COLO668 (cell line): ENCODE results near the gene ADRA2C.
A peak's percentile ranks its signal among the peaks of the same experiment; 100 is the strongest.

Experiments
- DNase-seq: peaks from one replicate; lab custom pipeline; 2025; ENCODE audit not compliant: unreplicated experiment; lab: John Stamatoyannopoulos, UW

Gene ADRA2C

GRCh38 chr4:3791910-3792542 is 25.8 kb downstream of the ADRA2C start:
- no peak for DNase-seq

DNA sequence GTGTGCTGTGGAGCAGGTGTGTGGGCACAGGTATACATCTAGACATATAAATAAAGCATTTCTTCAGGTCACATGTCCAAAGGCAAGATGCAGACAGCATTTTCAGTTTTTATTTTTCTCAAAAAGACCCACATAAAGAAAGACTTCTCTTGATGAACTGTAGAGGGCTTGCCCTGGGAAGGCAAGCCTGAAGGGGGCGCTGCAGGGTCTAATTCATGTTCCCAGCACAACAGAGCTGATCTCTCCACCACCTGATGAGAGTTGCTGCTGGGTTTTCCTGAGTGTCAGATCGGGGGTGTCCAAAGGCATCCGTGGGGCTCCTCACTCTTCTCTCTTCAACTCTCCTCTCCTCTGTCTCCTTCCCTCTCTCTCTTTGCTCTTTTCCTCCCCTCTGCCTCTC is 26.6 kb downstream of the ADRA2C start:
- peak; percentile 46 for DNase-seq

GRCh38 chr4:3793545-3793944 is 27.4 kb downstream of the ADRA2C start:
- DNase-seq = no peak

DNA sequence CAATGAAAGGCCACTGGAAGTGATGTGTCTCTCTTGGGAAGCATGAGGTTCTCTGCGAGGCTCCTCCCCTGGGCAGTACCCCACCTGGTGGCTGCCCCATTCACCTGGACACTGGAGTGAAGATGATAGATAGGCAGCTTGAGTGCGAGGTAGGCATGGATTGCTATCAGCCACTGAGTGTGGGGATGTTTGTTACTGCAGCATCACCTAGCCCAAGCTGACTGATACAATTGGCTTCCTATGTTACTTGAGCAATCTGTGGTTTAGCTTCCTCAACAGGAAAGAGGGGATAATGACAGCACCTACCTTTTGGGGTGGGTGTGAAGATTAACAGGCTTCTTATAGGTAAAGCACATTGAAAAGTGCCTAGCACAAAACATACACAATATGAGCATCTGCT is 30.8 kb downstream of the ADRA2C start:
- no peak for DNase-seq

DNA sequence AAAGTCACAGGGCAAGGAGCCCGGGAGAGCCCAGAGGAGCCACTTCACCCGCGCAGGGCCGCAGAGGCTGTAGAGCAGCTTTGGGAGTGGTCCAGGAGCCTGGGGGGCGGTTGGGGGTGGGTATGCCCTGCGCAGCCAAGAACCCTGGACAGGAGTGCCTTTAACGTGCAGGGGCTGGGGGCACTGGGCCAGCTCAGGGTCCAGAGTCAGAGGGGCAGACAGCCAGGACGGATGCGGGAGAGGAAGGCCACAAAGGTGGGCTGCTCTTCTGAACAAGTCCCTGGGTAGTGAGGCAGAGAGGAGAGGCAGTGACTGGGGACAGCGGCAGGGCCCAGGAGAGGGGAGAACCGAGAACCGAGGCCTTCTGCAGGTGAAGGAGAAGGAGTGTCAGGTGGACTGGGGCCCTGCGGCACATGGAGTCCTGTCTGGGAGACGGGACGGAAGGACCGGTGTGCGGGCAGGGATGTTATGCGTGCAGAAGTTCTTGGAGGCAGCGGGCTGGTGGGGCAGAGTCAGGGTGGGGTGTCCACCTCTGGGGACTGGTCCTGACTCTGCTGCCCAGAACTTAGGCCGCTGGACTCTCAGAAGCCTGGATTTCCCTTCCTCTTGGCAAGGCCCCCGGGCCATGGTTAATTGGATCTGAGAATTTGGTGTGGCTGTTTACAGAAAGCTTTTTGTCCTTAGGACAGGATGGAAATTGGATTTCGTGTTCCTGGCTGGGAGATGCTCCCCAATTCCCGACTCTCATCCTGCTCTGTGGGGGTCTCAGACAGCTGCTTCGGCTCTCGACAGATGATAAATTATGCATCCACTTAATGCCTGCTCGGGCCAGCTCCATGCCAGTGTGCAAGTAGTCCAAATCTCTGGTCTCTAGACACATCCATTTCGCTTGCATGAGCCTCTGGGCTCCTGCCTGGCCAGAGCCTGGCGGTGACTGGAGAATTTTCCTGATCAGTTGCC is 31.9 kb downstream of the ADRA2C start:
- DNase-seq = no peak

- no peak for DNase-seq
These were observed 33.3 kb downstream of the ADRA2C start for GRCh38 chr4:3799496-3799895.

DNA sequence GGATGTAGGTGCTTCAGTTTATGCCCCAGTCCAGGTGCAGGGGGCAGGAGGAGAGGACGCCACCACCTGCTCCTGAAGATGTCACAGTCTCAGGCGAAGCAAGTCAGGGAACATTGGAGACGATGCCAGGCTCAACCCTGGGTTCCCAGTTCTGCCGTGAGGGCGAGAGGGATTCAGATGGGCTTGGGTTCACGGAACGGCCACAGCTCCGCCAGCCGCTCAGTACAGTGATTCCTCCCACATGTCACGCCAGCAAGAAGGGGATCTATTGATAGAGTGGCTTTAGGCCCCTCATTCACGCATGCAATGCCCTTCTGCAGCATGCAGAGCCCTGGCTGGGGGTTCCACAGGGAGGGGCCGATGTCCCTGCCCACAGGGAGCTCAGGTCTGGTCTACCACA is 34.2 kb downstream of the ADRA2C start:
- DNase-seq = no peak

DNA sequence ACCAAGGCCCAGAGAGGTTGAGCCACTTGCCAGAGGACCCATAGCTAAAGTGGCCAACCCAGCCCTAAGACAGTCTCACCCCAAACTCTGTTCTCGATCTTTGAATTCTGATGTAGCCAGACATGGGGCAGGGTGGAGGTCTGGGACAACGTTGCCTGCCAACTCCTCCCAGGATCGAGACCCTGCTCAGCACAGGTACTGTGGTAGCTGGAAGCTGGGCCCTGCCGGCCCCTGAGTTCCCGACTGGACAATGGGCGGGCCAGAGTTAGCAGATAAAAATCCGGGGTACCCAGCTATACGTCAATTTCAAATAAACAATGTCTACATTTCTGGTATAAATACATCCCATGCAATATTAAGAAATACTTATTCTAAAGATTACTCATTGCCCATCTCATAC is 35.3 kb downstream of the ADRA2C start:
- DNase-seq = no peak

DNA sequence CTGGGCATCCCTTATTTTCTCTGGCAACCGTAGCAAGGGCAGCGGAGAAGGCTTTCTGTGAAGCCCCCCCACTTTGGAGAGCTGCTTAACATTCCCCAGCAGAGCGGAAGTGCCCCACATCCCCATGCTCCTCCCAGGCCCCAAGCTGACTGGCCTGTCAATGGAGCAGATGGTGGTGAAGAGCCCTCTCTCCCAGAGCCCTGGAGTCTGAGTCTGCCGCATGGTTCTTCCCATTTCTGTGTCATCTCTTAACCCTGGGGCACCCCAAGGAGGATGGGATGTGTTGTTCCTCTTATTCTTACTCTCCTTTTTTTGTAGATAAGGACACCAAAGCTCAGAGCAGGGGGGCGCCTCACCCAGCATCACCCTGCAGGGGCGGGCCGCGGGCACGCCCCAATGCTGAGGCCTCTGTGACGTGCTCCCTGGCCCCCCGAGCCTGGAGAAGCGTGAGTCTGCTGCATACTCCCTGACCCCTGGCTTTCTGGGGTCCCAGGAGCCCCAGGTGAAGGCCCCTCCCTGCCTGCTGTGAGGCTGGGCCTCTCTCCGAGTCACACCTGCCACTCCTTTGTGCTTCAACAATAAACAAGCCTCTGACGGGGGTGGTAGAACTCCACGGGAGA is 35.9 kb downstream of the ADRA2C start:
- DNase-seq = peak; percentile 14

DNA sequence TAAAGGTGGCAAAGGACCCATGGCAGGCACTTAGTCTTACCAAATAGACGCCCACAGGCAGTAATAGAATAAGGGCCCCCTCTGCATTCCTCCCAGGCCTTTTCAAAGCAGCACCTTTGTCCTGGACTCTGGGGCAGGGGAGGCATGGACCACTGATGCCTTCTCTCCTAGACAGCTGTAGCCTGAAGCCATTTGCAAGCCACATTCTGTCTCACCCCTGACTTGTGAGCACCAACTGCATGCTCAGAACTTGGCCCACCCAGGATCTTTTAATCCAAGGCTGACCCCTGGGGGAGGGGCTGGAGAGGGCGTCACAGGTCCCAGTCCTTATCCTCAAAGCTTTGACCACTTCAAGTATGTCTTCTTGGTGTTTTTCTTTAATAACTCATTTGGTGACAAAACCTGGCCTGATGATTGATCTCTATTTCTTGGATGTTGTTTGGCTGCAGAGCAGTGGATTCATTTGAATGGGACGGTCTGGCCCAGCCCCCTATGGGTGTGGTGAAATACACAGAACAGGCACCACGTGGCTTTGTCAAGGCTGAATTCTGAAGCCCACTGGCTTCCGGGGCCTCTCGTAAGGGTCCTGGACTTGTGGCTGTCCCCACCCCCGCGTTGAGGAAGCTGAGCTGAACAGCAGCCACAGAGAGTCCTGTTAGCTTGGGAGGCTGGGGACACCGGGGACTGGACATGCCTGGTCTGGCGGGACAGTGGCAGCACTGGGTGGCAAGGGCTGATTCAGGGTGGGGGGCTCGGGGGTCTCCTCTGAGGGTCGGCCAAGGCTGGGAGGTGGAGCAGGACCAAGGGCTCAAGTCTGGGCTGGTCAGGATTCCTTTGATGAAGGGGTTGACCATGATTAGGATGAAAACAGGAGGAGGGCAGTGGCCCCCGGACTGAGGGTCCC is 36.6 kb downstream of the ADRA2C start:
- no peak for DNase-seq

DNA sequence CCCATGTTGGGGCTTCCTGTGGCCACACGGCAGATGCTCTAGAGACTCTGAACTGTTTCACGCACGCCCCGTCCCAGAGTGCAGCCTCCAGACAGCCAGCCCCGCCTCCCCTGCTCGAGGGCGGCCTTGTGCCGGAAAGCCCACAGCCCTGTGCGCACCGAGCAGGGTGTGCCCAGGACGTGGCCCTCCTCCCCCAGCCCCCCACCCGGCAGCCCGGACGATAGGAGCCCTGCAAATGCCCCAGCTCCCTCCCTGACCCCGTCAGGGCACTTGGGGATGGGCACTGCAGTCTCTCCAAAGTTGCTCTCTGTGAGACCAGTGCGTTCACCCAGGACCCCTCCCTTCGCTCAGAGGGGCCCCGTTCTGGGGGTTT is 37.3 kb downstream of the ADRA2C start:
- no peak for DNase-seq

DNA sequence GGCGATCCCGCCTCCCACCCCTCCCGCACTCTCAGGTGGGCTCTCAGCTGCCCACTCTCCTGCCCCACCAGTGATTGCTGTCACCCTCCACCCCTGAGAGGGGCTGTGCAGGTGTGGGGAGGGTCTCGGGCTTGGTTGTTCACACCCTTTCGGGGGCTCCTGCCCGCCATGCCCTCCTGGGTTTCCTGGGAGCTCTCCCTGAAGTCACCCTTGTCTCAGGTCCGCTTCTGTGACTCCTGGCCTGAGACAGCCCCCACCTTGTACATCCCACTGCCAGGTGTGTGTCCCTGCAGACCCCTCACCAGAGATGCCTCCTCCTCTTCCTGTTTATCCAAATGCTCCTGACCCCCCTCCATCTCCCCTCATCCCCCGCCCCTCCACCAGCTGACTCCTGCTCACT is 37.8 kb downstream of the ADRA2C start:
- DNase-seq = no peak

GRCh38 chr4:3805026-3805425 is 38.8 kb downstream of the ADRA2C start:
- no peak for DNase-seq

DNA sequence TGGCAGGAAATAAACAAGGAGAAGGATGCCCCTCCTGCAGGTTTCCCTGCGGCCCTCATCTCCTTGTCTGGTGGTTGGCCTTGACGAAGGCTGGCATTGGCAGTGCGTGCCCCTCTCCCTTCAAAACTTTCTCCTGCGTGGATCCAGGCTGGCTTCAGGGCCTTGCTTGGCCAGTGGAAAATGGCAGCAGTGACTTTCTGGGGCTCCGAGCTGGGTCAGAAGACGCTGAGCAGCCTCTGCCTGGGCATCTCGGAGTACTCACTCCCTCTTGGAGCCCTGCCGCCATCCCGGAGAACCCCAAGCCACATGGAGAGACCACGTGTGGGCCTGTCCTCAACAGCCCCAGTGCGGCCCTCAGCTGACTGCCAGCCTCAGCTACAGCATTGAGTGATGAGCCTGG is 39.5 kb downstream of the ADRA2C start:
- no peak for DNase-seq

DNA sequence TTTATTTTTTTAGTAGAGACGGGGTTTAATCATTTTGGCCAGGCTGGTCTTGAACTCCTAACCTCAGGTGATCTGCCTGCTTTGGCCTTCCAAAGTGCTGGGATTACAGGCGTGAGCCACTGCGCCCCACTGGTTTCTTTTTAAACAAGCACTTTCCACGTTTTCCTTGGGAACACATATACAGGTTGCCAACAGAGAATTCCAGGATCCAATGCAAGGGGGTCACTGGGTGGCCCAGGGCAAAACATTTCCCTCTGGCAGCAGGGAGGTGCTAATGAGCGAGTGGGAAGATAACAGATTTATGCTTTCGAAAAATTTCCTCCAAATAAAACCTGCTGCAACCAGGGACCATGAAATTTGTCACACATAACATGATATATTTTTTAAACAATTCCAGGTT is 41.1 kb downstream of the ADRA2C start:
- DNase-seq = no peak

GRCh38 chr4:3807822-3808496 is 41.8 kb downstream of the ADRA2C start:
- DNase-seq = no peak

GRCh38 chr4:3808597-3808996 is 42.4 kb downstream of the ADRA2C start:
- DNase-seq = no peak

- DNase-seq = no peak
These were observed 42.8 kb downstream of the ADRA2C start for GRCh38 chr4:3809028-3809427.

GRCh38 chr4:3809451-3810110 is 43.4 kb downstream of the ADRA2C start:
- no peak for DNase-seq

DNA sequence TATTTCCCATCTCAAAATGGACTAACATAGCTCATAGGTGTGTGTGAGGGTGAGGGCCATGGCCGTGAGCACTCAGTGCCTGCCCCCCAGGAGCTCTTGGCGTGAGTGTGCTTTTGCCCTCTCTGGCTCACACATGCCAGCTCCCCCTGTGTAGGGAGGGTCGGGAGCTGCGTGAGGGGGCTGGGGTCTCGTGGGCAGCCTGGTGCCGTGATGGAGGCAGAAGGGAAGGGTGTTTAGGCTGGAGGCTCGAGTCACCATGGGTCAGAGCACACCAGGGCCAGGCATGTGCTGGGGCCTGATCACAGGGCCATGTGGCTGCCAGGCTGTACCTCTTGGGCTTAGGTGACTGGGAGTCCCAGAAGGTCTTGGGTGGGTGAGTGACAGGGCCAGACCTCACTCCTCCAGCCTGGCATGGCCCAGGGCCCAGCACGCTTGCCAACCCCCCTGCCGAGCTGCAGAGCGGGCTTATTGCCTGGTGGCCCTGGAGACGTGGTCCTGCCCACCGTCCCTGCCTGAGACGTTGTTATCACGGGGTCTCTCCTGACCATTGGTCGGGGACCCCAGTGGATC is 44.0 kb downstream of the ADRA2C start:
- DNase-seq = no peak
